HG02970 (cell line): ENCODE data around the gene ULK3.
A peak's percentile ranks its signal among the peaks of the same experiment; 100 is the strongest.

ENCODE experiments used
- ATAC-seq: cut with Tn5 transposase; IDR thresholded peaks from one replicate; pipeline ENCODE4 v1.9.1; 2021; ENCODE audit warnings: mild to moderate bottlenecking, moderate library complexity, moderate number of reproducible peaks; ENCODE audit not compliant: unreplicated experiment, low FRiP score

Gene ULK3

DNA sequence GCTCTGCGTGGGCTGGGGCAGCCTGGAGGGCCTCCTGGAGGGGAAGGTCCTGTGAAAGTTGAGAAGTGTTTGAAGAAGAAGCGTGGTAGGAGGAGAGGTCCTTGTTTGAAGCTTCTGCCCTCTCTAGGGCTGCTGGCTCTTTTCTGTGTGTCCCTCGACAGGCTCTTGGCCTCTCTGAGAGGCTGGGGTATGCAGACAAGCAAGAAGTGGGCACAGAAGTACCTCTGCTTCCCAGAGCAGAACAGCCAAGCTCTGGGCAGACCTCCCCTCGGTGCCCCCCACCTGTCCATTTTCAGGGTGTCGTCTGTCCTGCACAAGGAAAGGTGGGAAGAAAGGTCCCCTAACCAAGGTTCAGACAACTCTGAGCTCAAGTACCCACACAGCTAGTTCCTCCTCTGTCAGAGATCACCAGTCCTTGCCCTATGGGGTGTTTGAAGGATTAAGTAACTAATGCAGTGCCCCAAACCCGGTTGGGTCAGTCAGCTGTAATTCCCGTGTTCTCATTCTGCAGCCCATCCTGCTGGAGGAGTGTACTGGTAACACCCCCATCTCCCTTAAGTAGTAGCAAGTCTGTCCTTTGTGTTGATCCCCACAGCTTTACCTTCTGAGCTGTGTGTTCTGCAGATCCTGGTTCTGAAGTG, 54.8 kb downstream of the ULK3 start:
- no peak for ATAC-seq

- peak; percentile 43 for ATAC-seq
Measured at GRCh38 chr15:74787251-74788041, 55.5 kb downstream of the ULK3 start.

DNA sequence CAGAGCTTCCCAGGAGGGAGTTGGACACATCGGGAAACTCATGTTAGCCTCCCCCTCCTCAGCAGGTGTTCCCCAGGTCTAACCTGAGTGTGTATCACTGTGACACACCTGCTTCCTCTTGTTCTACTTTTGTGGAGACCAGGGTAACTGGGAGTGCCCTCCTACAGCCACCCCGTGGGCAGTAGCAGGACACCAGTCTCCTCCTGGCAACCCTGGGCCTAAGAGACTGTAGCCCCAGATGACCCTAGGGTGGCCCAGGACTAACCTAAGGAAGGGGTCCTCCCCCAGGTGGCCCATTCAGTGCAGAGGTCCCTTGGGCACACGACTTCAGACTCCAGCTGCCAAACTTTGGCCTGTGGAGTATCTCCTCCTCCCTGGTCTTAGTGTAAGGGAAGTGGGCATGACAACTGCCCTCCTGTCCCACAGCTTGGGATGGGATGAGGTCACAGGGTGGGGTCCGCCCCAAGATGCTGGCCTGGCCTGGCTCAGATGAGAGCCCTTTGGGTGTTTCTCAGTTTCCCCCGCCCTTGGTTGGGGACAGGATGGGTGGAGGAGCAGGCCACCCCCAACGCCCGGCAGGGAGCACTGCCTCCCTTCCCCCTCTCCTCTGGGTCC, 56.3 kb downstream of the ULK3 start:
- no peak for ATAC-seq
